ENCODE measurements around the gene ATP6V0E1.

GRCh38 chr5:173010021-173010420 lies 26.4 kb downstream of the ATP6V0E1 start:
- TF ChIP-seq CTCF (IDR thresholded peaks at IDR 0.05) (no peak), ZFX (IDR thresholded peaks at IDR 0.05; ENCODE audit: borderline replicate concordance) (no peak)
